HEK293 (cell line): Measurements from ENCODE around the gene C9orf40.

Experiments used
- CTCF ChIA-PET: fragments of 350-600 bp; formaldehyde crosslinking; extraction: SDS; loops from one replicate; lab custom pipeline; 2021; ENCODE audit warnings: antibody characterized with exemption; lab: Yijun Ruan, JAX
- POLR2A ChIA-PET: fragments of 300-600 bp; formaldehyde crosslinking; extraction: SDS; loops from one replicate; lab custom pipeline; 2020; ENCODE audit warnings: antibody characterized with exemption, inconsistent platforms; lab: Yijun Ruan, JAX
- H3K27ac ChIP-seq: fragments of 200-500 bp; sonication (Bioruptor generic); 2 replicates; pipeline ENCODE4 v1.5.1; 2014; ENCODE audit warnings: low read depth, low read length, control low read depth, inconsistent platforms; ENCODE audit errors: extremely low read depth
- H3K36me3 ChIP-seq, 2 experiments: fragments of 200-500 bp in 1 of 2; sonication (Bioruptor generic) in 1 of 2; 1 replicate in 1 of 2; 2 replicates in 1 of 2; pipeline ENCODE4 v1.5.1; 2014 to 2017; ENCODE audit warnings: inconsistent platforms in 2 of 2, low read length in 2 of 2; ENCODE audit not compliant: control insufficient read depth in 2 of 2, insufficient read depth in 1 of 2
- H3K4me1 ChIP-seq: fragments of 200-500 bp; sonication (Bioruptor generic); 2 replicates; pipeline ENCODE4 v1.5.1; 2014; ENCODE audit warnings: mild to moderate bottlenecking, low read length, inconsistent platforms; ENCODE audit not compliant: control insufficient read depth, insufficient read depth
- H3K4me3 ChIP-seq: 2 replicates; pipeline ENCODE4 v1.5.1; 2011; ENCODE audit warnings: low read depth, mild to moderate bottlenecking, control low read depth, low read length, moderate library complexity
- H3K9me3 ChIP-seq: fragments of 200-500 bp; sonication (Bioruptor generic); 2 replicates; pipeline ENCODE4 v1.5.1; 2014; ENCODE audit warnings: low read depth, low read length, inconsistent platforms; ENCODE audit not compliant: control insufficient read depth, insufficient read depth
- GLIS1 ChIP-seq: fragments of 450-650 bp; formaldehyde crosslinking; IDR thresholded peaks from 2 replicates; pipeline ENCODE4 v1.5.1; 2016; ENCODE audit warnings: missing biosample characterization, missing genetic modification characterization
- HOXD13 ChIP-seq: sonication (generic); formaldehyde crosslinking; IDR thresholded peaks from 2 replicates; pipeline ENCODE4 v1.8.0; 2022; ENCODE audit warnings: missing genetic modification reagents, borderline replicate concordance
- OSR2 ChIP-seq: fragments of 450-650 bp; formaldehyde crosslinking; IDR thresholded peaks from 2 replicates; pipeline ENCODE4 v1.5.1; 2016; ENCODE audit warnings: missing biosample characterization, missing genetic modification characterization
- PRDM1 ChIP-seq: fragments of 450-650 bp; formaldehyde crosslinking; IDR thresholded peaks from 2 replicates; pipeline ENCODE4; 2016; ENCODE audit warnings: missing biosample characterization, missing genetic modification characterization
- SALL2 ChIP-seq: fragments of 450-650 bp; formaldehyde crosslinking; IDR thresholded peaks from 2 replicates; pipeline ENCODE4 v1.5.0; 2017; ENCODE audit warnings: missing biosample characterization, mild to moderate bottlenecking, missing genetic modification characterization, borderline replicate concordance
- TSHZ1 ChIP-seq: fragments of 450-650 bp; formaldehyde crosslinking; IDR thresholded peaks from 2 replicates; pipeline ENCODE4 v1.5.1; 2016; ENCODE audit warnings: missing biosample characterization, missing genetic modification characterization, borderline replicate concordance
- ZFHX2 ChIP-seq: fragments of 450-650 bp; formaldehyde crosslinking; conservative IDR thresholded peaks from 2 replicates; pipeline ENCODE4 v1.5.1; 2016; ENCODE audit warnings: missing biosample characterization, missing genetic modification characterization
- ZFP41 ChIP-seq: fragments of 450-650 bp; formaldehyde crosslinking; IDR thresholded peaks from 2 replicates; pipeline ENCODE4 v1.5.1; 2016; ENCODE audit warnings: missing biosample characterization, missing genetic modification characterization, borderline replicate concordance
- ZNF140 ChIP-seq: fragments of 450-650 bp; formaldehyde crosslinking; IDR thresholded peaks from 2 replicates; pipeline ENCODE4 v1.5.1; 2016; ENCODE audit warnings: missing biosample characterization, missing genetic modification characterization
- ZNF214 ChIP-seq: fragments of 450-650 bp; formaldehyde crosslinking; IDR thresholded peaks from 2 replicates; pipeline ENCODE4 v1.5.1; 2017; ENCODE audit warnings: missing biosample characterization, mild to moderate bottlenecking, missing genetic modification characterization, borderline replicate concordance
- ZNF26 ChIP-seq: fragments of 450-650 bp; formaldehyde crosslinking; IDR thresholded peaks from 2 replicates; pipeline ENCODE4 v1.5.1; 2016; ENCODE audit warnings: missing biosample characterization, missing genetic modification characterization
- ZNF37A ChIP-seq: fragments of 450-650 bp; IDR thresholded peaks from 2 replicates; pipeline ENCODE4 v1.5.1; 2018; ENCODE audit warnings: missing biosample characterization, missing genetic modification characterization
- ZNF404 ChIP-seq: fragments of 450-650 bp; formaldehyde crosslinking; IDR thresholded peaks from 2 replicates; pipeline ENCODE4 v1.5.1; 2017; ENCODE audit warnings: missing biosample characterization, missing genetic modification characterization
- ZNF473 ChIP-seq: fragments of 450-650 bp; formaldehyde crosslinking; IDR thresholded peaks from 2 replicates; pipeline ENCODE4 v1.5.1; 2017; ENCODE audit warnings: missing biosample characterization, missing genetic modification characterization
- ZNF561 ChIP-seq: fragments of 450-650 bp; IDR thresholded peaks from 2 replicates; pipeline ENCODE4 v1.5.1; 2018; ENCODE audit warnings: missing biosample characterization, missing genetic modification characterization, borderline replicate concordance
- ZNF639 ChIP-seq: fragments of 450-650 bp; formaldehyde crosslinking; IDR thresholded peaks from 2 replicates; pipeline ENCODE4 v1.5.1; 2016; ENCODE audit warnings: missing biosample characterization, missing genetic modification characterization
- ZNF664 ChIP-seq: fragments of 450-650 bp; formaldehyde crosslinking; IDR thresholded peaks from 2 replicates; pipeline ENCODE4 v1.5.1; 2016; ENCODE audit warnings: missing biosample characterization, missing genetic modification characterization
- ZNF692 ChIP-seq: fragments of 450-650 bp; formaldehyde crosslinking; IDR thresholded peaks from 2 replicates; pipeline ENCODE4 v1.5.1; 2016; ENCODE audit warnings: missing biosample characterization, missing genetic modification characterization
- ZNF704 ChIP-seq: fragments of 450-650 bp; formaldehyde crosslinking; IDR thresholded peaks from 2 replicates; pipeline ENCODE4 v1.5.1; 2016; ENCODE audit warnings: missing biosample characterization, missing genetic modification characterization
- ZNF768 ChIP-seq: fragments of 450-650 bp; formaldehyde crosslinking; IDR thresholded peaks from 2 replicates; pipeline ENCODE4 v1.5.1; 2018; ENCODE audit warnings: missing biosample characterization, mild to moderate bottlenecking, missing genetic modification characterization
- ZNF792 ChIP-seq: fragments of 450-650 bp; formaldehyde crosslinking; IDR thresholded peaks from 2 replicates; pipeline ENCODE4 v1.5.1; 2016; ENCODE audit warnings: missing biosample characterization, missing genetic modification characterization
- ZSCAN23 ChIP-seq: fragments of 450-650 bp; formaldehyde crosslinking; IDR thresholded peaks from 2 replicates; pipeline ENCODE4 v1.5.1; 2016; ENCODE audit warnings: missing biosample characterization, missing genetic modification characterization
- ZSCAN5A ChIP-seq: fragments of 450-650 bp; formaldehyde crosslinking; IDR thresholded peaks from 2 replicates; pipeline ENCODE4 v1.5.1; 2016; ENCODE audit warnings: missing biosample characterization, missing genetic modification characterization

The C9orf40 gene

GRCh38 chr9:74946686-74947085 is 6.0 kb downstream of the C9orf40 start (continued):
- TF ChIP-seq ZNF473 (tag by site-specific recombination) = no peak
- TF ChIP-seq ZNF140 (tag by site-specific recombination) = no peak
- no peak for TF ChIP-seq PRDM1
- TF ChIP-seq ZNF692 (tag by site-specific recombination) = no peak
- no peak for TF ChIP-seq ZNF792 (tag by site-specific recombination)
- no peak for TF ChIP-seq ZNF26 (tag by site-specific recombination)

GRCh38 chr9:74942801-74943200 is 9.9 kb downstream of the C9orf40 start:
- H3K4me1 ChIP-seq = no peaks in the 10 kb centered on the region
- H3K9me3 ChIP-seq = no peaks in the 10 kb centered on the region
- CTCF ChIA-PET = interaction anchor here (0.7 kb wide), 1 partner anchor 36 kb away, joined by 3 read pairs; no protein-coding TSS in a partner anchor
- H3K36me3 ChIP-seq = peaks cover 0 to 1% of the 10 kb centered on the region in 2 experiments; a peak in 1 of 3 replicates
- no peak overlapping the region for H3K4me3 ChIP-seq
- POLR2A ChIA-PET = no interaction called here
- H3K27ac ChIP-seq = no peak overlapping the region
- TF ChIP-seq GLIS1 (tag by site-specific recombination) (peak; percentile 73), ZNF664 (tag by site-specific recombination) (no peak), SALL2 (tag by site-specific recombination) (no peak), OSR2 (peak; percentile 77), ZNF214 (tag by site-specific recombination) (no peak), ZSCAN5A (tag by site-specific recombination) (no peak), TSHZ1 (no peak), ZFHX2 (tag by site-specific recombination) (peak; percentile 30)

- Histone ChIP-seq H3K4me1 (no peaks in the 10 kb centered on the region), H3K4me3 (no peak overlapping the region), H3K27ac (no peak overlapping the region), H3K36me3 (no peaks in the 10 kb centered on the region), H3K9me3 (no peaks in the 10 kb centered on the region)
- ChIA-PET POLR2A (interaction anchor here (1.2 kb wide), 1 partner anchor 12 kb away, joined by 3 read pairs; the partner anchor contains the start of gene C9orf40), CTCF (no interaction called here)
- TF ChIP-seq ZNF404 (tag by site-specific recombination) = no peak
- TF ChIP-seq ZNF639 = no peak
- no peak for TF ChIP-seq ZNF768 (tag by site-specific recombination)
- no peak for TF ChIP-seq ZNF704 (tag by site-specific recombination)
- no peak for TF ChIP-seq ZSCAN23
- TF ChIP-seq ZFP41 (tag by site-specific recombination) = no peak
- no peak for TF ChIP-seq HOXD13
- TF ChIP-seq ZNF561 (tag by site-specific recombination) = no peak
- TF ChIP-seq ZNF37A (tag by site-specific recombination) = no peak
Observed at GRCh38 chr9:74940600-74940999, 12.1 kb downstream of the C9orf40 start.
